PC-3 (cell line): ENCODE data around the gene KIAA1549.

ENCODE experiments used
- EZH2phosphoT487 ChIP-seq: fragments of 300-600 bp; sonication (generic); IDR thresholded peaks from 2 replicates; pipeline ENCODE4 v1.6.1; 2018; ENCODE audit warnings: mild to moderate bottlenecking, antibody characterized with exemption, low read length, borderline replicate concordance
- TF ChIP-seq, protein P1 (sequence below): fragments of 300-600 bp; sonication (generic); conservative IDR thresholded peaks from 2 replicates; pipeline ENCODE4 v1.5.1; 2017; ENCODE audit warnings: antibody characterized with exemption, low read depth, mild to moderate bottlenecking, low read length

DNA sequence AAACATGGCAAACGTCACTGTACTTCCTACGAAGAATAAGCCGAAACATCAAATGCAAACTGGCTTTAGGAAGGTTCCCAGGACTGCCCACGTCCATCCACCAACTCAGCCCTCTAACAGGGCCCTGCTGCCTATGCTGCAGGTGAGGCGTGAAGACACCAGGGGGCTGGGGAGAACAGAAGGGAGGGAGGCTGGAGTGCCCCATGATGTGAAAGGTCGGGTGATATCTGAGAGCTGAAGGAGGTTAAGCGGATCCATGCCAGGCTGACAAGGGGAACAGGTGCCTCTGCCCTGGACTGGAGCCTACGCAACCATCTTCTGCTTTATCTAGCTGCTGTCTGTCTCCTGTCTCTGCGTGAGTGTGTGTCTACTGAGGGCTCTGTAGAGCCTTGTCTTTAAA is 143.0 kb downstream of the KIAA1549 start:
- TF ChIP-seq, protein P1, sequence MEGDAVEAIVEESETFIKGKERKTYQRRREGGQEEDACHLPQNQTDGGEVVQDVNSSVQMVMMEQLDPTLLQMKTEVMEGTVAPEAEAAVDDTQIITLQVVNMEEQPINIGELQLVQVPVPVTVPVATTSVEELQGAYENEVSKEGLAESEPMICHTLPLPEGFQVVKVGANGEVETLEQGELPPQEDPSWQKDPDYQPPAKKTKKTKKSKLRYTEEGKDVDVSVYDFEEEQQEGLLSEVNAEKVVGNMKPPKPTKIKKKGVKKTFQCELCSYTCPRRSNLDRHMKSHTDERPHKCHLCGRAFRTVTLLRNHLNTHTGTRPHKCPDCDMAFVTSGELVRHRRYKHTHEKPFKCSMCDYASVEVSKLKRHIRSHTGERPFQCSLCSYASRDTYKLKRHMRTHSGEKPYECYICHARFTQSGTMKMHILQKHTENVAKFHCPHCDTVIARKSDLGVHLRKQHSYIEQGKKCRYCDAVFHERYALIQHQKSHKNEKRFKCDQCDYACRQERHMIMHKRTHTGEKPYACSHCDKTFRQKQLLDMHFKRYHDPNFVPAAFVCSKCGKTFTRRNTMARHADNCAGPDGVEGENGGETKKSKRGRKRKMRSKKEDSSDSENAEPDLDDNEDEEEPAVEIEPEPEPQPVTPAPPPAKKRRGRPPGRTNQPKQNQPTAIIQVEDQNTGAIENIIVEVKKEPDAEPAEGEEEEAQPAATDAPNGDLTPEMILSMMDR, result no peak
- no peak for TF ChIP-seq EZH2phosphoT487
